GM18907 (cell line): Measurements from ENCODE around the gene LPP.

ENCODE experiments used
- ATAC-seq: cut with Tn5 transposase; IDR thresholded peaks from one replicate; pipeline ENCODE4 v1.9.1; 2021; ENCODE audit warnings: mild to moderate bottlenecking, moderate library complexity; ENCODE audit not compliant: unreplicated experiment

Gene LPP

DNA sequence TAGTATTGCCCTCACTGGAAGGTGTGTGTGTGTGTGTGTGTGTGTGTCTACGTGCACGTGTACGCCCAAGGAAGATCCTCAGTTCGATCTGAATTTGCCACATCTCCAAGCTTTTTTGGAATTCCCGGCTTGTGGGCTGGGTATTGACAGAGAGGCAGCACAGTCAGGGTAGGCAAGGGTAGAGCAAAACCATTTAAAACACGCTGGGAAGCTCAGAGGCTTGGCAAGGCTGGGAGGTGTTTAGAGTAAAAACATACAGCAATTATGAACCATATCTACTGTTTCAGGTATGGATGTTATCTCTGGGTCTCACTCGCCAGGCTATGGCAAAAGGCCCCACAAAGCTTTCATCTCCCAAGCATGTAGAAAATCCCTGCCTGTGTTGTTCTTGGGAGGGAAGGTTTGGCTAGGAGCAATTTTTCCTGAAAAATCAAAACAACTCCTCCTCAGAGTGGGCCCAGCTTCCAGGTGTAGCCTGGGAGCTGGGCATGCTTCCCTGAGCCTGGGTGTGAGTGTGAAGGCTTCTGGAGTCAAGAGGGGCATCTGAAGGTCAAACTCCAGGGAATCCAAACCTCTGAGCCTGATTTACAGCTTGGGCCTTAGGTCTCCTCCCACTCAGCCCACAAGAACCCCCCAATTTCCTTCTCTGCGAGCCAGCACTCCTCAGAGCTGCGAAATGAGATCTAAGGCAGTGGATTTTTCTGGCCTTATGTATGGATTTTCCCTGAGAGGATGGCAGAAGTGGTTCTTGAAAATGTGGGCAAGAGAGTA, 773.0 kb downstream of the LPP start:
- ATAC-seq = no peak

DNA sequence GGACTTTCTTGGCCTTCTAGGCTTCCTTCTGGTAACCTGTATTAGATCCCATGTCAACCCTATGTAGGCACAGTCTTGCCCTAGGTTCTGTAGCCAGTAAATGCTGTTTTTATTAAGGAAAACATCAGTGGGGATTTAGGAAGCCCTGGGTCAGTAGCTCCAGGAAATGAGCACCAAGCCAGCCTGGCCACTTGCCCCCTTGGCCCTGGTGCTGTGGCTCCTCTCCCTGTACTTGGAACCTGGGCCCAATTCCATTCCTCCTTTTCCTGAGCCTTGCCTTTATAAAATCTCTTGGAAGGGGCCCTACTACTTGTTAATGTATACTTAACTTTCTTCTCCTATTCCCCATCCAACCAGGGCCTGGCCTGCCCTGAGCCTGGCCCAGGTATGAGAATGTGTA, 774.0 kb downstream of the LPP start:
- ATAC-seq = no peak

DNA sequence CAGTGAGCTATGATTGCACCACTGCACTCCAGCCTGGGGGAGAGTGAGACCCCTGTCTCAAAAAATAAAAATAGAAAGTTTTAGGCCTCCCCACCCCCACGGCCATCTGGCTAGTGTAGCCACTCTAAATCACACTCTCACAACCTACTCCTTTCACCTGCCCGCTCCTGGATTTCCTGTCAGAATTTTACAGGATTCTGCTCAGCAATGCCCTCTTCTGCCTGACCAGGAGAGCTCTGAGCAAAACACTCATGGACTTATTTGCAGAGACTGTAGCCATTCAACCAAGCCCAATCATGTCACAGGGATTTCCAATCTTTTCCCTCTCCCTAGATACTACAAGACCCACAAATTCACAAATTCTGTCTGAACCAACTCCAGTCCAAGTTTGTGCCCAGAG, 775.2 kb downstream of the LPP start:
- ATAC-seq = no peak

GRCh38 chr3:188931036-188931435, 777.1 kb downstream of the LPP start:
- ATAC-seq = no peak

DNA sequence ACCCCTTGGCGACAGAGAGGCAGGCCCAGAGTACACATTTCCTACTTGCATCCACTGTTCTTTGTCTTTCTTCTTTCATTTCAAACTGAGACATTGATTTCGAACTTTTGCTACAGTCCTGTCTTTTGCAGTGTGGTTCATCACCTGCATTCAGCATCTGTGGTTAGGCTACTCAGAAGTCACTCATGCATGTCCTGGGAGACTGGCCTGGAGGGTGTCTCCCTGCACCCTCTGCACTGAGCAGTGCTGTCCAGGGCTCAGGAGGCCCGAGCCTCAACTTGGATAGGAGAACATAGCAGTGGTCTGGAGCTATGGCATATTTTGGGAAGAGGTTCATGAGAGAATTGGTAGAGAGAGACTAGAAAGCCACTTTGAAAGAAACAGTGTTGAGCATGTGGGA, 777.6 kb downstream of the LPP start:
- ATAC-seq = no peak

DNA sequence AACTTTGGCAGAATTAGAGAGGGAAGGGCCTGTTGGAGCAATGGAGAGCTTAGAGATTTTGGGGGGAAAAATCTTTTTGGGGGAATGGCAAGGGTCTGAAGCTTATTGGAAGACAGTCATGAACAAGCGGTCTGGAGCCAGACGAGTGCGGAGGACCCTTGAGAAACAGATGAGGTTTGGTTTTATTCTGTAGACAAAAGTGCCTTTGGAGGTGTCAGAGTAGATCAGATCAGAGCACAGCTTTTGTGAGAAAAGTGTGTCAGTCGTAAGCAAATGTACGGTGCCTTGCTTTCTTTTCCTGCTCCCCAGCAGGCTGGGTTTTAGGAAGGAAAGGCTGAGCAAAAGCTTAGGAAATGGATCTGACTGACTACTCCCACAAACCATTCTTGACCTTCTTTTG, 781.0 kb downstream of the LPP start:
- no peak for ATAC-seq

- ATAC-seq = no peak
Measured at GRCh38 chr3:188936597-188937107, 782.7 kb downstream of the LPP start.

- ATAC-seq = no peak
Measured at GRCh38 chr3:188937389-188937788, 783.4 kb downstream of the LPP start.

DNA sequence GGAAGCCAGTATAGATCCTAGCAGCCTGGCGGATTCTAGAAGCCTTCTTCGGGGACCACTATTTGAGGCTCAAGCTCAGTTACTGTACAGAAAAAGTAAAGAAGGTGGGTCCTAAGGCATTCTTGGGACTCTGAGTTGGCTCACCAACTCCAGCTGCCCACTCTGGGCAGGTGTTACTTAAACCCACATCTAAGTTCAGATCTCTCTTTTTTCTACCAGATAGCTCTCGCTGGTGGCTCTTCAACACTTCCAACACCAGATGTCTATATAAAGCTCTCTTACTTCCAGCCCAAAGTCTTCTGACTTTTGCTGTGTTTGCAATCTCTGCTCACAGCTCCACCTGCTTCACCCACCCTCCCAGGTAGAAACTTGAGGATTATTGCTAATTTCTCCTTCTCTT, 785.0 kb downstream of the LPP start:
- ATAC-seq = no peak

DNA sequence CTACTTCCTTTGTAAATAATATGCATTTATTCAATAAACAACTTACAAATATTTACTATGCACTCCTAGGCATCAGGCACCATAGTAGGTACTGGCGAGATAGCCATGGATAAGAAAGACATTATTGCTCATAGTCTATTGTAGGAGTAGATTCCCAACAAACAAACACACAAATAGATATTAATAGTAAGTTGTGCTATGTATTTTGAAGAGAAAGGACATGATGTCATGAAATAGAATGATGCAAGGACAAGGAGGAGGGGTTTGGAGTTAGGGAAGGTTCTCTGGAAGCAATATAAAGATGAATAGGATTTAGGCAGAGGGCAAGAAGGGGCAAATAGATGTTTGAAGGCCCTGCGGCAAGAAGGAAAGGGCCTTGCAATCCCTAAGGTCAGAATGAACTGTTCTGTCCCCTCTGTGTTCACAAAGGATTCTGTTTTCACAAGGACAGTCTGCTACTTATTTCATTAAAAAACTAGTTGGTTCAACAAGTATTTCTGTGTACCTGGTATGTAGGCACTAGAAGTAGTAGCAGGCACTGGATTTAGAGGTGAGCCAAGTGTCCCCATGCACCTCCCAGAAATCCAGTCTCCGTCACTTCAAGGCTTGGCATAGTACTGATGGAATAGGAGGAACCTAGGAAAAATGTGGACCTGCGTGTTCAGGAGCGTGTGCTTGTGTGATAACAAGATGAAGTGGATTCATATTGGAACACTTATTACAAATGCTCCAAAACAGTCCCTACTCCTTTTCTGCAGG, 786.0 kb downstream of the LPP start:
- ATAC-seq = no peak
